SK-N-SH treated with all-trans-retinoic acid at 6 μM for 48 hours (cell line): ENCODE results near the gene CYP1B1.
"Not testable (repeated sequence)": the region's sequence is repeated elsewhere in the genome, so short reads cannot be mapped to it uniquely, and the experiment has no call there.

Source experiments
- ATAC-seq: fragments of 200-7000 bp; cut with Tn5 transposase; 3 replicates; pipeline ENCODE4 v1.9.1; 2020; ENCODE audit warnings: mild to moderate bottlenecking, moderate library complexity
- ARNTL ChIP-seq: fragments of 450-650 bp; formaldehyde crosslinking; IDR thresholded peaks from 2 replicates; pipeline ENCODE4 v1.5.0; 2020; ENCODE audit warnings: low read depth, mild to moderate bottlenecking, moderate library complexity, borderline replicate concordance
- BACH2 ChIP-seq: fragments of 250-450 bp; sonication (Bioruptor Pico); IDR thresholded peaks from 2 replicates; pipeline ENCODE4 v1.9.0; 2021; ENCODE audit warnings: mild to moderate bottlenecking, borderline replicate concordance
- CREB5 ChIP-seq: fragments of 250-450 bp; sonication (Bioruptor Pico); IDR thresholded peaks from 2 replicates; pipeline ENCODE4 v1.5.1; 2020; ENCODE audit warnings: low read depth, mild to moderate bottlenecking, moderate library complexity
- CSDC2 ChIP-seq: fragments of 250-450 bp; sonication (Bioruptor Pico); IDR thresholded peaks from 2 replicates; pipeline ENCODE4 v1.5.0; 2020; ENCODE audit warnings: mild to moderate bottlenecking, moderate library complexity
- ESRRG ChIP-seq: fragments of 250-450 bp; sonication (Bioruptor Pico); IDR thresholded peaks from 2 replicates; pipeline ENCODE4 v1.6.1; 2021; ENCODE audit warnings: mild to moderate bottlenecking
- GLIS3 ChIP-seq: fragments of 250-450 bp; sonication (Bioruptor Pico); IDR thresholded peaks from 2 replicates; pipeline ENCODE4 v1.5.0; 2020; ENCODE audit warnings: mild to moderate bottlenecking, moderate library complexity
- OSR1 ChIP-seq: fragments of 250-450 bp; sonication (Bioruptor Pico); IDR thresholded peaks from 2 replicates; pipeline ENCODE4 v1.8.0; 2022; ENCODE audit warnings: moderate library complexity, mild to moderate bottlenecking, inconsistent platforms
- PPARA ChIP-seq: fragments of 250-450 bp; sonication (Bioruptor Pico); IDR thresholded peaks from 2 replicates; pipeline ENCODE4 v1.5.0; 2020; ENCODE audit warnings: mild to moderate bottlenecking, borderline replicate concordance
- RARB ChIP-seq: fragments of 250-450 bp; sonication (Bioruptor Pico); IDR thresholded peaks from 2 replicates; pipeline ENCODE4 v1.8.0; 2021; ENCODE audit warnings: mild to moderate bottlenecking, moderate library complexity
- SNAI2 ChIP-seq: fragments of 250-450 bp; sonication (Bioruptor Pico); IDR thresholded peaks from 2 replicates; pipeline ENCODE4 v1.5.0; 2020; ENCODE audit warnings: mild to moderate bottlenecking, moderate library complexity
- TCF4 ChIP-seq: fragments of 250-450 bp; sonication (Bioruptor Pico); IDR thresholded peaks from 2 replicates; pipeline ENCODE4 v1.8.0; 2021; ENCODE audit warnings: mild to moderate bottlenecking, moderate library complexity, borderline replicate concordance
- TOX ChIP-seq: fragments of 250-450 bp; sonication (Bioruptor Pico); IDR thresholded peaks from 2 replicates; pipeline ENCODE4 v1.8.0; 2021; ENCODE audit warnings: mild to moderate bottlenecking, moderate library complexity, borderline replicate concordance
- ZC3H10 ChIP-seq: fragments of 250-450 bp; sonication (Bioruptor Pico); IDR thresholded peaks from 2 replicates; pipeline ENCODE4 v1.5.1; 2021; ENCODE audit warnings: mild to moderate bottlenecking, moderate library complexity
- ZFP3 ChIP-seq: fragments of 250-450 bp; sonication (Bioruptor Pico); IDR thresholded peaks from 2 replicates; pipeline ENCODE4 v1.5.0; 2020; ENCODE audit warnings: mild to moderate bottlenecking, moderate library complexity
- ZFP30 ChIP-seq: fragments of 450-650 bp; formaldehyde crosslinking; IDR thresholded peaks from 2 replicates; pipeline ENCODE4 v1.5.0; 2022; ENCODE audit warnings: mild to moderate bottlenecking, moderate library complexity
- ZNF70 ChIP-seq: fragments of 450-650 bp; formaldehyde crosslinking; IDR thresholded peaks from 2 replicates; pipeline ENCODE4 v1.5.0; 2020; ENCODE audit warnings: mild to moderate bottlenecking, moderate library complexity
- TF ChIP-seq, protein P1 (sequence below): fragments of 250-450 bp; sonication (Bioruptor Pico); IDR thresholded peaks from 2 replicates; pipeline ENCODE4 v1.8.0; 2020; ENCODE audit warnings: mild to moderate bottlenecking, moderate library complexity, borderline replicate concordance
- TF ChIP-seq, protein P2 (sequence below): fragments of 250-450 bp; sonication (Bioruptor Pico); IDR thresholded peaks from 2 replicates; pipeline ENCODE4 v1.5.1; 2021; ENCODE audit warnings: mild to moderate bottlenecking, moderate library complexity
- TF ChIP-seq, protein P3 (sequence below): fragments of 250-450 bp; sonication (Bioruptor Pico); IDR thresholded peaks from 2 replicates; pipeline ENCODE4 v1.8.0; 2021; ENCODE audit warnings: low read depth, mild to moderate bottlenecking, moderate library complexity, borderline replicate concordance

The CYP1B1 gene

GRCh38 chr2:38090928-38091327 is 15.0 kb upstream of the CYP1B1 start:
- no peak for TF ChIP-seq ARNTL (CRISPR knock-in tag)
- TF ChIP-seq, protein P1, sequence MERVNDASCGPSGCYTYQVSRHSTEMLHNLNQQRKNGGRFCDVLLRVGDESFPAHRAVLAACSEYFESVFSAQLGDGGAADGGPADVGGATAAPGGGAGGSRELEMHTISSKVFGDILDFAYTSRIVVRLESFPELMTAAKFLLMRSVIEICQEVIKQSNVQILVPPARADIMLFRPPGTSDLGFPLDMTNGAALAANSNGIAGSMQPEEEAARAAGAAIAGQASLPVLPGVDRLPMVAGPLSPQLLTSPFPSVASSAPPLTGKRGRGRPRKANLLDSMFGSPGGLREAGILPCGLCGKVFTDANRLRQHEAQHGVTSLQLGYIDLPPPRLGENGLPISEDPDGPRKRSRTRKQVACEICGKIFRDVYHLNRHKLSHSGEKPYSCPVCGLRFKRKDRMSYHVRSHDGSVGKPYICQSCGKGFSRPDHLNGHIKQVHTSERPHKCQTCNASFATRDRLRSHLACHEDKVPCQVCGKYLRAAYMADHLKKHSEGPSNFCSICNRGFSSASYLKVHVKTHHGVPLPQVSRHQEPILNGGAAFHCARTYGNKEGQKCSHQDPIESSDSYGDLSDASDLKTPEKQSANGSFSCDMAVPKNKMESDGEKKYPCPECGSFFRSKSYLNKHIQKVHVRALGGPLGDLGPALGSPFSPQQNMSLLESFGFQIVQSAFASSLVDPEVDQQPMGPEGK (CRISPR knock-in tag): no peak
- TF ChIP-seq SNAI2 (CRISPR knock-in tag): no peak
- TF ChIP-seq ESRRG (CRISPR knock-in tag): no peak
- no peak for TF ChIP-seq ZFP3
- TF ChIP-seq ZC3H10 (CRISPR knock-in tag): no peak
- TF ChIP-seq TOX: no peak
- no peak for TF ChIP-seq CSDC2 (CRISPR knock-in tag)
- no peak for TF ChIP-seq ZFP30 (CRISPR knock-in tag)
- ATAC-seq: no peak

- not testable (repeated sequence) for ATAC-seq
Observed at GRCh38 chr2:38090212-38090611, 14.3 kb upstream of the CYP1B1 start.

DNA sequence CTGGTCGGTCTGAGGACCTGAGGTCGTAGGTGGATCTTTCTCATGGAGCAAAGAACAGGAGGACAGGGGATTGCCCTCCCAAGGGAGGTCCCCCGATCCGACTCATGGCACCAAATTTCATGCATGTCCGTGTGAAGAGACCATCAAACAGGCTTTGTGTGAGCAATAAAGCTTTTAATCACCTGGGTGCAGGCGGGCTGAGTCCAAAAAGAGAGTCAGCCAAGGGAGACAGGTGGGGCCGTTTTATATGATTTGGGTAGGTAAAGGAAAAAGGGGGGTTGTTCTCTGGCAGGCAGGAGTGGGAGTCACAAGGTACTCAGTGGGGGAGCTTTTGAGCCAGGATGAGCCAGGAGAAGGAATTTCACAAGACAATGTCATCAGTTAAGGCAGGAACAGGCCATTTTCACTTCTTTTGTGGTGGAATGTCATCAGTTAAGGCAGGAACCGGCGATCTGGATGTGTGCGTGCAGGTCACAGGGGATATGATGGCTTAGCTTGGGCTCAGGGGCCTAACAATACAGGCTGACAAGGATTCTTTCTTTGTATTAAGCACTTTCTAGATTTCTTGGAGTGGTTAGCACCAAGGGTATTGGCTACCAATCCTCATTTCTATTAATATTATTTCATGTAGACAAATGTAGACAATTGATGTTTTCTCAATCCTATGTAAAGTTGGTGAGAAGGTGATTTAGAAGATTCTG is 10.2 kb upstream of the CYP1B1 start:
- not testable (repeated sequence) for ATAC-seq

- not testable (repeated sequence) for ATAC-seq
Observed at GRCh38 chr2:38084556-38084955, 8.6 kb upstream of the CYP1B1 start.

GRCh38 chr2:38082727-38083126 is 6.8 kb upstream of the CYP1B1 start:
- not testable (repeated sequence) for ATAC-seq

DNA sequence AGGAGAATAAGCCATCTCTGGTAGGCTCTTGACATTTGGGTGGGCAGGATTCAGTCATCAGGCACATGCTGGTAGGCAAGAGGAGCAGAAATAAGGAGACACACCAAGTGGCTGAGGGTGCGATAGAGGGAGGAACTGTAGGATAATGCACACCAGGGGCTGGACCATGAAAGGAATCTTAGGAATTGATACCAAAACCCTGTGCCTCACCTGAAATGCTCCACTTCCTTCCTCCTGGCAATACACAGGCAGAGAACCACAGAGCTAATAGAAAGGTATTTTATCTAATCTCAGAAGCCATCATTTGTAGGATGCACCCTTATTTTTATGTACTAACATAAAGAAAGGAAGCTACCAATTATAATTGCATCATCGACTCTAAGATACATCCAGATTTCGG is 4.4 kb upstream of the CYP1B1 start:
- ATAC-seq: no peak
- TF ChIP-seq ZNF70: no peak
- no peak for TF ChIP-seq ARNTL (CRISPR knock-in tag)
- no peak for TF ChIP-seq OSR1 (CRISPR knock-in tag)
- no peak for TF ChIP-seq TOX
- TF ChIP-seq, protein P2, sequence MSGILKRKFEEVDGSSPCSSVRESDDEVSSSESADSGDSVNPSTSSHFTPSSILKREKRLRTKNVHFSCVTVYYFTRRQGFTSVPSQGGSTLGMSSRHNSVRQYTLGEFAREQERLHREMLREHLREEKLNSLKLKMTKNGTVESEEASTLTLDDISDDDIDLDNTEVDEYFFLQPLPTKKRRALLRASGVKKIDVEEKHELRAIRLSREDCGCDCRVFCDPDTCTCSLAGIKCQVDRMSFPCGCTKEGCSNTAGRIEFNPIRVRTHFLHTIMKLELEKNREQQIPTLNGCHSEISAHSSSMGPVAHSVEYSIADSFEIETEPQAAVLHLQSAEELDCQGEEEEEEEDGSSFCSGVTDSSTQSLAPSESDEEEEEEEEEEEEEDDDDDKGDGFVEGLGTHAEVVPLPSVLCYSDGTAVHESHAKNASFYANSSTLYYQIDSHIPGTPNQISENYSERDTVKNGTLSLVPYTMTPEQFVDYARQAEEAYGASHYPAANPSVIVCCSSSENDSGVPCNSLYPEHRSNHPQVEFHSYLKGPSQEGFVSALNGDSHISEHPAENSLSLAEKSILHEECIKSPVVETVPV (CRISPR knock-in tag): no peak
- TF ChIP-seq BACH2 (CRISPR knock-in tag): no peak

DNA sequence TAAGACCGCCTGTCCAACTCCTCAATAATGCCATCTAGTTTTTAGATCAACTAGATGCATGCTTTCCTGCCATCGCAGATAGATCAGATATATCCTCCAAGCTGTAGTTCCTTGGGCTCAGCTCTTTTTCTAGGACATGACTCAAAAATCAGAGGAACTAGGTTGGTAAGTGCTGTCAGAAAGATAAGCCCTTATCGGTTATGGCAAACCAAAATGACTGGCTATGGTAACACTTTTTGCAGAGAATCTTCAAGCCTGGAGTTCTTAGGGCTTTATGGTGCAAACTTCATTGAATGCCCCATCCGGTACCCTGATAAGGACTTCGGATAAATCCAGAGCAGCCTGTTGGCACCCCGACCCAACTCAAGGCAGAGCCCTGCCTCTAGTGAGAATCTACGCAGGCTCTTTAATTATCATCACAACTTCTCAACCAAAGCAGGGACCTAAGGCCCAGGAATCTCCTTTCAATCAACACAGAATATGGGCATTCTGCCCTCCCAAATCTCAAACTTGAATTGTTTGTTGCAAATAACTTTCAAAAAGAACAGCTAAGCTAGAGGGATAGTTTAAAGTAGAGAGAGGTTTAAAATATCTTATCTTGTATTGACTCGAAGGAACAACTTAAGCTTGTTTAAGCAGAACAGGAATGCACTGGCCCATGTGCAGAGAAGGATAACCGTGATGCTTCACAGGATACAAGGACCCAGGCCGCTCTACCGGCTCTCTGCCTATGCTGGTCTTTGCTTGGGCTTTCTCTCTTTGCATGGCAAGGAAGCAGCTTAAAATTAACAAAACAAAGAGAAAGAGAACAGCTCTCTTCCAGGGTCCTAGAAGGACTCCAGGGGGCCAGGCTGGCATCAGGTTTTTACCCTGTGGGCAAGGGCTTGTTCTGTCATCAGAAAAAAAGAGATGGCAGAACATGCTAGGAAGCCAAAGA is 3.4 kb upstream of the CYP1B1 start:
- ATAC-seq: no peak
- TF ChIP-seq PPARA (CRISPR knock-in tag) (no peak), TCF4 (no peak), CSDC2 (CRISPR knock-in tag) (no peak), RARB (CRISPR knock-in tag) (no peak), GLIS3 (CRISPR knock-in tag) (no peak), BACH2 (CRISPR knock-in tag) (no peak), OSR1 (CRISPR knock-in tag) (no peak), CREB5 (CRISPR knock-in tag) (no peak), ZNF70 (no peak)
- TF ChIP-seq, protein P2 (CRISPR knock-in tag): no peak
- TF ChIP-seq, protein P3, sequence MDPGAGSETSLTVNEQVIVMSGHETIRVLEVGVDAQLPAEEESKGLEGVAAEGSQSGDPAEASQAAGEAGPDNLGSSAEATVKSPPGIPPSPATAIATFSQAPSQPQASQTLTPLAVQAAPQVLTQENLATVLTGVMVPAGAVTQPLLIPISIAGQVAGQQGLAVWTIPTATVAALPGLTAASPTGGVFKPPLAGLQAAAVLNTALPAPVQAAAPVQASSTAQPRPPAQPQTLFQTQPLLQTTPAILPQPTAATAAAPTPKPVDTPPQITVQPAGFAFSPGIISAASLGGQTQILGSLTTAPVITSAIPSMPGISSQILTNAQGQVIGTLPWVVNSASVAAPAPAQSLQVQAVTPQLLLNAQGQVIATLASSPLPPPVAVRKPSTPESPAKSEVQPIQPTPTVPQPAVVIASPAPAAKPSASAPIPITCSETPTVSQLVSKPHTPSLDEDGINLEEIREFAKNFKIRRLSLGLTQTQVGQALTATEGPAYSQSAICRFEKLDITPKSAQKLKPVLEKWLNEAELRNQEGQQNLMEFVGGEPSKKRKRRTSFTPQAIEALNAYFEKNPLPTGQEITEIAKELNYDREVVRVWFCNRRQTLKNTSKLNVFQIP (CRISPR knock-in tag): no peak
